GM21515 (cell line): ENCODE data around the gene CENPO.

Experiments
- ATAC-seq: cut with Tn5 transposase; IDR thresholded peaks from one replicate; pipeline ENCODE4 v1.9.1; 2021; ENCODE audit not compliant: unreplicated experiment

CENPO gene

GRCh38 chr2:24836206-24836605 is 43.0 kb downstream of the CENPO start:
- ATAC-seq: no peak

- ATAC-seq: no peak
Measured at GRCh38 chr2:24836706-24837105, 43.5 kb downstream of the CENPO start.

GRCh38 chr2:24837996-24838513 is 44.8 kb downstream of the CENPO start:
- ATAC-seq: no peak

- no peak for ATAC-seq
Measured at GRCh38 chr2:24838541-24838940, 45.3 kb downstream of the CENPO start.

- no peak for ATAC-seq
Measured at GRCh38 chr2:24839729-24840128, 46.5 kb downstream of the CENPO start.

GRCh38 chr2:24840164-24840869 is 47.1 kb downstream of the CENPO start:
- ATAC-seq: no peak

- ATAC-seq: no peak
Measured at GRCh38 chr2:24840962-24841945, 48.0 kb downstream of the CENPO start.

- ATAC-seq: no peak
Measured at GRCh38 chr2:24842081-24843050, 49.1 kb downstream of the CENPO start.

GRCh38 chr2:24843330-24843860 is 50.2 kb downstream of the CENPO start:
- ATAC-seq: no peak

GRCh38 chr2:24844023-24844685 is 50.9 kb downstream of the CENPO start:
- ATAC-seq: no peak

GRCh38 chr2:24845691-24846090 is 52.5 kb downstream of the CENPO start:
- no peak for ATAC-seq

- no peak for ATAC-seq
Measured at GRCh38 chr2:24850944-24851343, 57.7 kb downstream of the CENPO start.

GRCh38 chr2:24852026-24852425 is 58.8 kb downstream of the CENPO start:
- no peak for ATAC-seq

- no peak for ATAC-seq
Measured at GRCh38 chr2:24852431-24853020, 59.3 kb downstream of the CENPO start.

GRCh38 chr2:24853046-24853445 is 59.8 kb downstream of the CENPO start:
- no peak for ATAC-seq

GRCh38 chr2:24853996-24854395 is 60.8 kb downstream of the CENPO start:
- no peak for ATAC-seq

- ATAC-seq: no peak
Measured at GRCh38 chr2:24855022-24855622, 61.9 kb downstream of the CENPO start.

GRCh38 chr2:24855726-24856125 is 62.5 kb downstream of the CENPO start:
- ATAC-seq: no peak

GRCh38 chr2:24856791-24857211 is 63.6 kb downstream of the CENPO start:
- no peak for ATAC-seq
